HEK293 (cell line): ENCODE data around the gene CDAN1.

ENCODE experiments used
- ATF2 ChIP-seq: fragments of 450-650 bp; formaldehyde crosslinking; IDR thresholded peaks from 2 replicates; pipeline ENCODE4 v1.5.1; 2016; ENCODE audit warnings: missing biosample characterization, missing genetic modification characterization, low read depth
- HOXA7 ChIP-seq: sonication (generic); formaldehyde crosslinking; IDR thresholded peaks from 2 replicates; pipeline ENCODE4 v1.8.1; 2022; ENCODE audit warnings: missing genetic modification reagents, borderline replicate concordance
- REST ChIP-seq: fragments of 450-650 bp; formaldehyde crosslinking; IDR thresholded peaks from 2 replicates; pipeline ENCODE4 v1.5.1; 2016; ENCODE audit warnings: missing biosample characterization, missing genetic modification characterization
- ZBTB17 ChIP-seq: fragments of 450-650 bp; formaldehyde crosslinking; IDR thresholded peaks from 2 replicates; pipeline ENCODE4 v1.5.1; 2016; ENCODE audit warnings: missing biosample characterization, missing genetic modification characterization
- ZBTB49 ChIP-seq: fragments of 450-650 bp; formaldehyde crosslinking; IDR thresholded peaks from 2 replicates; pipeline ENCODE4 v1.5.1; 2016; ENCODE audit warnings: missing biosample characterization, missing genetic modification characterization, low read depth
- ZBTB7A ChIP-seq: fragments of 450-650 bp; formaldehyde crosslinking; IDR thresholded peaks from 2 replicates; pipeline ENCODE4 v1.5.1; 2016; ENCODE audit warnings: low read depth, missing biosample characterization, missing genetic modification characterization
- ZNF140 ChIP-seq: fragments of 450-650 bp; formaldehyde crosslinking; IDR thresholded peaks from 2 replicates; pipeline ENCODE4 v1.5.1; 2016; ENCODE audit warnings: missing biosample characterization, missing genetic modification characterization
- ZNF146 ChIP-seq: fragments of 450-650 bp; formaldehyde crosslinking; IDR thresholded peaks from 2 replicates; pipeline ENCODE4 v1.5.1; 2016; ENCODE audit warnings: missing biosample characterization, missing genetic modification characterization
- ZNF335 ChIP-seq: fragments of 450-650 bp; formaldehyde crosslinking; conservative IDR thresholded peaks from 2 replicates; pipeline ENCODE4 v1.5.1; 2016; ENCODE audit warnings: missing biosample characterization, missing genetic modification characterization
- ZNF561 ChIP-seq: fragments of 450-650 bp; IDR thresholded peaks from 2 replicates; pipeline ENCODE4 v1.5.1; 2018; ENCODE audit warnings: missing biosample characterization, missing genetic modification characterization, borderline replicate concordance
- ZNF626 ChIP-seq: fragments of 450-650 bp; sonication (Bioruptor Pico); formaldehyde crosslinking; IDR thresholded peaks from 2 replicates; pipeline ENCODE4 v1.5.1; 2018; ENCODE audit warnings: missing biosample characterization, missing genetic modification characterization, inconsistent platforms
- TF ChIP-seq, protein P1 (sequence below): fragments of 450-650 bp; formaldehyde crosslinking; IDR thresholded peaks from 2 replicates; pipeline ENCODE4 v1.5.1; 2016; ENCODE audit warnings: missing biosample characterization, missing genetic modification characterization
- TF ChIP-seq, protein P2 (sequence below): fragments of 450-650 bp; formaldehyde crosslinking; IDR thresholded peaks from 2 replicates; pipeline ENCODE4 v1.5.1; 2016; ENCODE audit warnings: missing biosample characterization, missing genetic modification characterization

DNA sequence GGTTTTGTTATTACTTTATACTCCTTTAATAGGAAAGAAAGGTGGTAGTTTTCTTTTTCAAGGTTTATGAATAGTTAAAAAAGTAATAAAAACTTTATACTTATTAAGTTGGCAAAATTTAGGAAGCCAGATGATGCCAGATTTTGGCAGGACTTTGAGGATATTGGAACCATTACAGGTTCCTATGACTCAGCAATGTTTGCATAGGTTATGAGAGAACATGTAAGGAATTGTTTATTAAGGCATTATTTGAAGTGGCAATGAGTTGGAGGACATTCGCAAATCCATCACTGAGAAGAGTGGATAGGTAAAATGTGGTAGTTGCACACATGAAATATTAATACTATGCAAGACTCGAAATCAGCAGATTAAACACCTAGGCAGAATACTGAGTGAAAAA lies 29.9 kb downstream of the CDAN1 start:
- TF ChIP-seq, protein P1, sequence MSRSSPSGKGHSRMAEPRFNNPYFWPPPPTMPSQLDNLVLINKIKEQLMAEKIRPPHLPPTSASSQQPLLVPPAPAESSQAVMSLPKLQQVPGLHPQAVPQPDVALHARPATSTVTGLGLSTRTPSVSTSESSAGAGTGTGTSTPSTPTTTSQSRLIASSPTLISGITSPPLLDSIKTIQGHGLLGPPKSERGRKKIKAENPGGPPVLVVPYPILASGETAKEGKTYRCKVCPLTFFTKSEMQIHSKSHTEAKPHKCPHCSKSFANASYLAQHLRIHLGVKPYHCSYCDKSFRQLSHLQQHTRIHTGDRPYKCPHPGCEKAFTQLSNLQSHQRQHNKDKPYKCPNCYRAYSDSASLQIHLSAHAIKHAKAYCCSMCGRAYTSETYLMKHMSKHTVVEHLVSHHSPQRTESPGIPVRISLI (tag by site-specific recombination), result no peak
- TF ChIP-seq ZBTB7A (tag by site-specific recombination) (no peak), ZNF335 (no peak), HOXA7 (CRISPR knock-in tag) (no peak), REST (no peak), ZBTB49 (no peak), ZBTB17 (tag by site-specific recombination) (no peak), ATF2 (no peak), ZNF140 (tag by site-specific recombination) (no peak), ZNF561 (tag by site-specific recombination) (no peak), ZNF146 (tag by site-specific recombination) (no peak), ZNF626 (tag by site-specific recombination) (no peak)
- TF ChIP-seq, protein P2, sequence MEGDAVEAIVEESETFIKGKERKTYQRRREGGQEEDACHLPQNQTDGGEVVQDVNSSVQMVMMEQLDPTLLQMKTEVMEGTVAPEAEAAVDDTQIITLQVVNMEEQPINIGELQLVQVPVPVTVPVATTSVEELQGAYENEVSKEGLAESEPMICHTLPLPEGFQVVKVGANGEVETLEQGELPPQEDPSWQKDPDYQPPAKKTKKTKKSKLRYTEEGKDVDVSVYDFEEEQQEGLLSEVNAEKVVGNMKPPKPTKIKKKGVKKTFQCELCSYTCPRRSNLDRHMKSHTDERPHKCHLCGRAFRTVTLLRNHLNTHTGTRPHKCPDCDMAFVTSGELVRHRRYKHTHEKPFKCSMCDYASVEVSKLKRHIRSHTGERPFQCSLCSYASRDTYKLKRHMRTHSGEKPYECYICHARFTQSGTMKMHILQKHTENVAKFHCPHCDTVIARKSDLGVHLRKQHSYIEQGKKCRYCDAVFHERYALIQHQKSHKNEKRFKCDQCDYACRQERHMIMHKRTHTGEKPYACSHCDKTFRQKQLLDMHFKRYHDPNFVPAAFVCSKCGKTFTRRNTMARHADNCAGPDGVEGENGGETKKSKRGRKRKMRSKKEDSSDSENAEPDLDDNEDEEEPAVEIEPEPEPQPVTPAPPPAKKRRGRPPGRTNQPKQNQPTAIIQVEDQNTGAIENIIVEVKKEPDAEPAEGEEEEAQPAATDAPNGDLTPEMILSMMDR (tag by site-specific recombination), result no peak
